Stimulated activated CD8-positive, alpha-beta memory T cell treated with anti-CD3 and anti-CD28 coated beads, Interleukin-4, amount 100 ng/mL, for 48 hours (primary cell): ENCODE measurements around the gene IPO11.

ENCODE experiments used
- DNase-seq: peaks from one replicate; pipeline ENCODE4 v3.0.0-alpha.2; 2020

IPO11 gene

GRCh38 chr5:62575066-62575465, 162.5 kb downstream of the IPO11 start:
- DNase-seq = no peak

GRCh38 chr5:62575489-62575888, 162.9 kb downstream of the IPO11 start:
- DNase-seq = no peak

GRCh38 chr5:62576570-62577170, 164.1 kb downstream of the IPO11 start:
- no peak for DNase-seq

GRCh38 chr5:62577488-62577887, 164.9 kb downstream of the IPO11 start:
- DNase-seq = no peak

- DNase-seq = no peak
These were observed 166.0 kb downstream of the IPO11 start, which contains the start of gene LRRC70 for GRCh38 chr5:62578540-62578939. Gene LRRC70 (plus strand): TSS chr5:62578819. CDS start chr5:62579439, 620 bp downstream.

GRCh38 chr5:62579761-62580160, 167.2 kb downstream of the IPO11 start:
- DNase-seq = no peak

- DNase-seq = no peak
These were observed 169.5 kb downstream of the IPO11 start for GRCh38 chr5:62581836-62582597.

GRCh38 chr5:62584391-62584790, 171.8 kb downstream of the IPO11 start:
- no peak for DNase-seq

GRCh38 chr5:62585306-62585705, 172.7 kb downstream of the IPO11 start:
- DNase-seq = no peak

- DNase-seq = no peak
These were observed 173.2 kb downstream of the IPO11 start for GRCh38 chr5:62585751-62586150.

- DNase-seq = no peak
These were observed 175.2 kb downstream of the IPO11 start for GRCh38 chr5:62587737-62588136.

GRCh38 chr5:62588668-62589067, 176.1 kb downstream of the IPO11 start:
- DNase-seq = no peak

- DNase-seq = no peak
These were observed 176.9 kb downstream of the IPO11 start for GRCh38 chr5:62589504-62589903.

- DNase-seq = no peak
These were observed 177.8 kb downstream of the IPO11 start for GRCh38 chr5:62590387-62590786.

- no peak for DNase-seq
These were observed 180.0 kb downstream of the IPO11 start for GRCh38 chr5:62592558-62592957.

- no peak for DNase-seq
These were observed 180.8 kb downstream of the IPO11 start for GRCh38 chr5:62593331-62593730.

GRCh38 chr5:62594364-62594984, 181.9 kb downstream of the IPO11 start:
- no peak for DNase-seq

GRCh38 chr5:62596096-62596495, 183.5 kb downstream of the IPO11 start:
- no peak for DNase-seq

- DNase-seq = no peak
These were observed 184.1 kb downstream of the IPO11 start for GRCh38 chr5:62596691-62597090.

GRCh38 chr5:62597314-62597713, 184.8 kb downstream of the IPO11 start:
- DNase-seq = no peak

GRCh38 chr5:62600560-62601252, 188.1 kb downstream of the IPO11 start:
- DNase-seq = no peak

- no peak for DNase-seq
These were observed 191.4 kb downstream of the IPO11 start for GRCh38 chr5:62603934-62604333.

GRCh38 chr5:62605638-62606037, 193.1 kb downstream of the IPO11 start:
- DNase-seq = no peak

GRCh38 chr5:62606878-62607277, 194.3 kb downstream of the IPO11 start:
- DNase-seq = no peak
